Smooth muscle cell (in vitro differentiated cells): ENCODE results near the gene ADAP1. TPM values are rescaled to one million over a fixed set of nuclear protein-coding genes. Genes with fewer than 3 reads are reported as not detected.

Experiments used
- DNase-seq: peaks from one replicate; lab custom pipeline; 2025; ENCODE audit not compliant: unreplicated experiment; lab: John Stamatoyannopoulos, UW
- H2AFZ ChIP-seq: fragments of 200-600 bp; sonication (generic); 2 replicates; pipeline ENCODE4 v1.6.0; 2016; ENCODE audit warnings: antibody characterized with exemption, low read depth, mild to moderate bottlenecking
- H3F3A ChIP-seq: fragments of 200-600 bp; sonication (generic); 2 replicates; pipeline ENCODE4 v1.6.0; 2017; ENCODE audit warnings: antibody characterized with exemption, low read depth
- H3K27ac ChIP-seq: fragments of 200-600 bp; sonication (generic); 2 replicates; pipeline ENCODE4 v1.5.1; 2016; ENCODE audit warnings: low read depth, mild to moderate bottlenecking
- H3K27me3 ChIP-seq: fragments of 200-600 bp; sonication (generic); 2 replicates; pipeline ENCODE4 v1.6.1; 2016; ENCODE audit warnings: low read depth, mild to moderate bottlenecking
- H3K36me3 ChIP-seq: fragments of 200-600 bp; sonication (generic); 2 replicates; pipeline ENCODE4 v1.5.1; 2016; ENCODE audit warnings: low read depth
- H3K4me1 ChIP-seq: fragments of 200-600 bp; sonication (generic); 2 replicates; pipeline ENCODE4 v1.5.1; 2016; ENCODE audit warnings: low read depth
- H3K4me2 ChIP-seq: fragments of 200-600 bp; sonication (generic); 2 replicates; pipeline ENCODE4 v1.6.0; 2016; ENCODE audit warnings: mild to moderate bottlenecking
- H3K4me3 ChIP-seq: fragments of 200-600 bp; sonication (generic); 2 replicates; pipeline ENCODE4 v1.5.1; 2016; ENCODE audit warnings: mild to moderate bottlenecking
- H3K79me2 ChIP-seq: fragments of 200-600 bp; sonication (generic); 2 replicates; pipeline ENCODE4 v1.6.0; 2016; ENCODE audit warnings: low read depth, mild to moderate bottlenecking
- H3K9ac ChIP-seq: fragments of 200-600 bp; sonication (generic); 2 replicates; pipeline ENCODE4 v1.6.0; 2016; ENCODE audit warnings: low read depth
- H3K9me3 ChIP-seq: fragments of 200-600 bp; sonication (generic); replicated peaks from 2 replicates; pipeline ENCODE4 v1.5.1; 2016; ENCODE audit warnings: low read depth
- H4K20me1 ChIP-seq: fragments of 200-600 bp; sonication (generic); 2 replicates; pipeline ENCODE4 v1.6.0; 2016; ENCODE audit warnings: low read depth
- WGBS: methylation state at CpG from one replicate; pipeline ENCODE4 v1.1.7; 2016; ENCODE audit warnings: low lambda C conversion rate; 5-methylcytosine and 5-hydroxymethylcytosine counted together
- polyA plus RNA-seq: library from polyadenylated mRNA; unstranded; fragments of >200 nt; fragmentation: Nextera tagmentation; extraction: Ambion mirVana; gene quantifications from 2 replicates; pipeline ENCODE4 v1.2.1, GENCODE V29; 2016
- total RNA-seq: library from RNA; depleted of rRNA; stranded (reverse); fragments of >200 nt; gene quantifications from 2 replicates; pipeline ENCODE4 v1.2.3, GENCODE V29; 2014
- TF ChIP-seq, protein P1 (sequence below): fragments of 200-600 bp; sonication (generic); IDR thresholded peaks from 2 replicates; pipeline ENCODE4 v1.5.1; 2017; ENCODE audit warnings: borderline replicate concordance, mild to moderate bottlenecking, antibody characterized with exemption; ENCODE audit not compliant: insufficient read depth, poor library complexity, severe bottlenecking

ADAP1 gene
- total and polyA plus RNA-seq, 2 experiments from 2014 or later = 1.3 to 2.0 TPM

- no peaks in the 10 kb centered on the region for H3K9me3 ChIP-seq
- TF ChIP-seq, protein P1, sequence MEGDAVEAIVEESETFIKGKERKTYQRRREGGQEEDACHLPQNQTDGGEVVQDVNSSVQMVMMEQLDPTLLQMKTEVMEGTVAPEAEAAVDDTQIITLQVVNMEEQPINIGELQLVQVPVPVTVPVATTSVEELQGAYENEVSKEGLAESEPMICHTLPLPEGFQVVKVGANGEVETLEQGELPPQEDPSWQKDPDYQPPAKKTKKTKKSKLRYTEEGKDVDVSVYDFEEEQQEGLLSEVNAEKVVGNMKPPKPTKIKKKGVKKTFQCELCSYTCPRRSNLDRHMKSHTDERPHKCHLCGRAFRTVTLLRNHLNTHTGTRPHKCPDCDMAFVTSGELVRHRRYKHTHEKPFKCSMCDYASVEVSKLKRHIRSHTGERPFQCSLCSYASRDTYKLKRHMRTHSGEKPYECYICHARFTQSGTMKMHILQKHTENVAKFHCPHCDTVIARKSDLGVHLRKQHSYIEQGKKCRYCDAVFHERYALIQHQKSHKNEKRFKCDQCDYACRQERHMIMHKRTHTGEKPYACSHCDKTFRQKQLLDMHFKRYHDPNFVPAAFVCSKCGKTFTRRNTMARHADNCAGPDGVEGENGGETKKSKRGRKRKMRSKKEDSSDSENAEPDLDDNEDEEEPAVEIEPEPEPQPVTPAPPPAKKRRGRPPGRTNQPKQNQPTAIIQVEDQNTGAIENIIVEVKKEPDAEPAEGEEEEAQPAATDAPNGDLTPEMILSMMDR = no peak
These were observed 24.7 kb upstream of the ADAP1 start for GRCh38 chr7:979151-979550.

GRCh38 chr7:978416-979091 is 24.1 kb upstream of the ADAP1 start:
- 96% methylated on average over 24 of the region's 24 CpGs for WGBS
- TF ChIP-seq, protein P1 = no peak
- Histone ChIP-seq H3K79me2 (peaks cover 13% of the 10 kb centered on the region), H3K9ac (no peak overlapping the region), H4K20me1 (peaks cover 13% of the 10 kb centered on the region), H3K27me3 (no peaks in the 10 kb centered on the region), H3K36me3 (no peaks in the 10 kb centered on the region), H3K4me2 (no peak overlapping the region), H3K4me1 (peaks cover 10% of the 10 kb centered on the region), H3K27ac (no peak overlapping the region), H2AFZ (no peak overlapping the region), H3K9me3 (no peaks in the 10 kb centered on the region), H3K4me3 (no peak overlapping the region), H3F3A (no peaks in the 10 kb centered on the region)
- DNase-seq = no peak

More at GRCh38 chr7:979151-979550, 24.7 kb upstream of the ADAP1 start:
- H3K4me3 ChIP-seq = no peak overlapping the region
- 93% methylated on average over 16 of the region's 16 CpGs for WGBS
- peaks cover 7% of the 10 kb centered on the region for H3K79me2 ChIP-seq
- DNase-seq = no peak
- H3K27ac ChIP-seq = no peak overlapping the region
- H4K20me1 ChIP-seq = peaks cover 7% of the 10 kb centered on the region
- H3F3A ChIP-seq = no peaks in the 10 kb centered on the region
- peaks cover 4% of the 10 kb centered on the region for H3K4me1 ChIP-seq
- no peak overlapping the region for H3K9ac ChIP-seq
- H3K36me3 ChIP-seq = no peaks in the 10 kb centered on the region
- H3K4me2 ChIP-seq = no peak overlapping the region
- H2AFZ ChIP-seq = no peak overlapping the region
- no peaks in the 10 kb centered on the region for H3K27me3 ChIP-seq

DNA sequence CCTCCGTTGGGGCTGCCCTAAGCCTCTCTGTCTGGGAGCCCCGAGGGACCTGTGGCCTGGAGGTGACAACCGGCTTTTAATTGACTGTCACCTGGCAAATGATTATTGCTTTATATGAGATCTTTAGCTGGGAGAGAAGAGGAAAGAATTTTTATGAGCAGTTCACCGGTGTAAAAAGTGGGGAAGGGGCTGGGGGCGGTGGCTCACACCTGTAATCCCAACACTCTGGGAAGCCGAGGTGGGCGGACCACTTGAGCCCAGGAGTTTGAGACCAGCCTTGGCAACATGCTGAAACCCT is 23.5 kb upstream of the ADAP1 start:
- 85% methylated on average over 7 of the region's 7 CpGs for WGBS
- H2AFZ ChIP-seq = no peak overlapping the region
- H3F3A ChIP-seq = no peaks in the 10 kb centered on the region
- no peak overlapping the region for H3K9ac ChIP-seq
- TF ChIP-seq, protein P1 = no peak
- no peaks in the 10 kb centered on the region for H3K27me3 ChIP-seq
- H3K4me2 ChIP-seq = no peak overlapping the region
- peaks cover 18% of the 10 kb centered on the region for H3K79me2 ChIP-seq
- peaks cover 19% of the 10 kb centered on the region for H4K20me1 ChIP-seq
- H3K27ac ChIP-seq = no peak overlapping the region
- peaks cover 11% of the 10 kb centered on the region for H3K4me1 ChIP-seq
- no peak overlapping the region for H3K4me3 ChIP-seq
- no peaks in the 10 kb centered on the region for H3K9me3 ChIP-seq
- H3K36me3 ChIP-seq = peaks cover under 1% of the 10 kb centered on the region
- no peak for DNase-seq
